ENCODE data around the gene BMPR2.

Gene BMPR2

DNA sequence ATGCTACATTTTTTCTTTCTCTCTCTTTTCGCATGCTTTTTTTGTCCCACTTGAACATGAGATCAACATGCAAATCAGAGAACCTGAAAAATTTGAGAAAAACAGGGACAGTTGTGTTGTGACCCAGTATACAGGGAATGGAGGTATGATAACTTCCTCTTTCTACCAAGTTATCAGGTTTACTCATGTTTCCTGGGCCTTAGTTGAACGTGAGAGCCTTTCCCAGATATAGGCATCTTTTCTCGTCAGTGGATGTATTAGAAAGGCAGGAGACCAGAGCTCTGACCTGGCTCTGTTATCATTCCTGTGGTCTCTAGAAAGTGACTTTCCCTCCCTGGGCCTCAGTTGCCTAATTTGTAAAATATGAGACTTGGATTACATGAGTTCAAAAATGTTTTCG, 228.6 kb downstream of the BMPR2 start:
- DNase-seq (ENCODE audit: low read depth), result no peak

- DNase-seq (ENCODE audit: low read depth), result no peak
Observed at GRCh38 chr2:202605174-202605573, 229.0 kb downstream of the BMPR2 start.

DNA sequence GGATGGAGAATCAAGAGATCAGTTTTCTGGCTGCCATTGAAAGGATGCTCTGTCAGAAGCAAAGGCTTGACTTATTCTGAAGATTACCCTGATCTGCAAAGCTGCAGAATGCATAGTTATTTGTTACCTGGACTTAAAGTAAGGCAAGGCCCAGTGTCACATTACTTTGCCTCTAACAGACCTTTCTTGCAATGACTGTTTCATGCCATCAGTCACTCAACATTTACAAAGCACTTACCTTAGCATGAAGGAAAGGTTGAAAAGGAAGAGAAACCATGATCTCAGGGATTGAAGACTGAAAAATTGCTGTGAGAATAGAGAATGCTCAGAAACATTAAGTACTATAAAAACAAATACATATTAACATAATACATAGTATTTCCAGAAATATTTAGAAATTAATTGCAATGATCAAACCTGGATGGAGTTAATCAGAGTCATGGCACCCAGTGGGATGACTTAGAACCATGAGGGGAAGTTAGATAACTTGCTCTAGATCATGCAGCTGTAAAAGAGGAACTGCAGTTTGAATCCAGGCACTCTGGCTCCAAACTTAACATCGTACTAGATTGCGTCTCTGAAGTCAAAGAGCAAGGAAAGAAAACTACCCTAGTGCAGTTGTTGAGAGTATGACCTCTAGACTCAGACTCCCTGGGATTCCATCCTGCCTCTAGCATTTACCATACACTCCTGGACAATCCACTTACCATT, 232.2 kb downstream of the BMPR2 start:
- DNase-seq (ENCODE audit: low read depth), result no peak

- DNase-seq (ENCODE audit: low read depth), result no peak
Observed at GRCh38 chr2:202609381-202610145, 233.4 kb downstream of the BMPR2 start.

- no peak for DNase-seq (ENCODE audit: low read depth)
Observed at GRCh38 chr2:202610380-202610779, 234.3 kb downstream of the BMPR2 start.

GRCh38 chr2:202612145-202612544, 236.0 kb downstream of the BMPR2 start:
- DNase-seq (ENCODE audit: low read depth), result no peak

DNA sequence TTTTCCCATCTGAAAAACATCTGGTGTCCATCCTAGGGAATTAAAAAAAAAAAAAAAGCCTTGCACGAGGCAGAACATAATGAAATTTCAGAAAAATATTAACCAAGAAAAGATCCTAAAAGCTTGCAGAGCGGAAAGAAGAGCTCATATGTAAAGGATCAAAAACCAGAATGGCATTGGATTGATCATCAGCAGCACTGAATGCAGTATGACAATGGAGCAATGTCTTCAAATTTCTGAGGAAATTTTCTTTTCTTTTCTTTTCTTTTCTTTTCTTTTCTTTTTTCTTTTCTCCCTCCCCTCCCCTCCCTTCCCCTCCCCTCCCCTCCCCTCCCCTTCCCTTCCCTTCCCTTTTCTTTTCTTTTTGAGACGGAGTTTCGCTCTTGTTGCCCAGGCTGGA, 237.4 kb downstream of the BMPR2 start:
- DNase-seq (ENCODE audit: low read depth), result no peak

Data from T follicular helper cell (primary cell).